Head of caudate nucleus (tissue), 42 donors: ENCODE data around the gene TPSG1.

Source experiments
- DNase-seq, 42 donors: peaks; one replicate each; pipeline versions ENCODE4 v3.0.0 to v3.0.0-alpha.2; 2020 to 2021; ENCODE audit warnings: mixed read lengths in 7 of 42
- intact Hi-C: fragments of 100-400 bp; cut with DNase I; formaldehyde crosslinking; loops from one replicate; pipeline ENCODE4 v1.15.0; 2022

Gene TPSG1

GRCh38 chr16:1220098-1220728 lies 4.9 kb downstream of the TPSG1 start:
- intact Hi-C loops, result no loop called here

GRCh38 chr16:1218930-1219611 lies 6.0 kb downstream of the TPSG1 start:
- DNase-seq, result peak in 1 of 42 donors; percentile 1
- intact Hi-C loops, result no loop called here

More at GRCh38 chr16:1220098-1220728, 4.9 kb downstream of the TPSG1 start:
- DNase-seq, result peak in 1 of 42 donors; percentile 1

GRCh38 chr16:1218061-1218929 lies 6.8 kb downstream of the TPSG1 start:
- no peak for DNase-seq
- intact Hi-C loops, result no loop called here

DNA sequence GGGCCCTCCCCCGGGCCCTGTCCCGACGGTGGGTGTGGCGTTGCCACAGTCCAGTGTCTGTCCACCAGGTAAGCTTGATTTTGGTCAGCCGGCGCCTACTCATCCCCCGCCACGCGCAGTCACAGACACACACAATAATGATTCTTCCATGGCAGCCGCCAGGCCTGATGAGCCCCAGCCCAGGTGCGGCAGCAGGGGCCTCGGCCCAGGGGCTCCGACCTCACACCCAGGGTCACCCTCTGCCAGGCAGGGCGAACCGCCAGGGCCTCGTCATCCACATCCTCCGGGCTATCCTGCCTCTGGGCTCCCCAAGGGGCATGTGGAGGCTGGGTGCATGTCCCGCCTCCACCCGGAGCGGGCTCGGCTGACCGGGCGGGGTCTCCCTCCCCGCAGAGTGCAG lies 7.5 kb downstream of the TPSG1 start:
- no peak for DNase-seq

GRCh38 chr16:1216681-1217400 lies 8.2 kb downstream of the TPSG1 start:
- intact Hi-C loops, result no loop called here
- peak in 13 of 42 donors; percentile 29 to 72 (median 49) for DNase-seq

More for the DNA sequence above, 7.5 kb downstream of the TPSG1 start:
- intact Hi-C loops, result no loop called here

DNA sequence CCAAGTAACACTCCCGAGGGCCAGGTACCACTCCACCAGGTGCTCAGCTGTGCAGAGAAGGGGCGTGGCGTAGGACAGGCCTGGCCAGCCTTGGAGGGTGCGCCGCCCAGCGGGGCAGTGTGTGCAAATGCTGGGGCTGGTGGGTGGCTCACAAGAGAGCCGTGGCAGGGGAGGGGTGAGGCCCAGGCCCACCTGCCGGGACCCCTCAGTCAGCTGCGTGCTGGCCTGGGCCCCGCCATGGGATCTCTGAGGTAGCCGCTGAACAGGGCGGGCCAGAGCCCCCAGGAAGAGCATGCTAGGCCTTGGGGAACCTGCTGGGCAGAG lies 8.8 kb downstream of the TPSG1 start:
- no peak for DNase-seq
- intact Hi-C loops, result no loop called here

GRCh38 chr16:1215574-1216295 lies 9.3 kb downstream of the TPSG1 start:
- intact Hi-C loops, result no loop called here
- DNase-seq, result no peak

- intact Hi-C loops, result no loop called here
- no peak for DNase-seq
Observed at GRCh38 chr16:1214719-1215118, 10.3 kb downstream of the TPSG1 start.

DNA sequence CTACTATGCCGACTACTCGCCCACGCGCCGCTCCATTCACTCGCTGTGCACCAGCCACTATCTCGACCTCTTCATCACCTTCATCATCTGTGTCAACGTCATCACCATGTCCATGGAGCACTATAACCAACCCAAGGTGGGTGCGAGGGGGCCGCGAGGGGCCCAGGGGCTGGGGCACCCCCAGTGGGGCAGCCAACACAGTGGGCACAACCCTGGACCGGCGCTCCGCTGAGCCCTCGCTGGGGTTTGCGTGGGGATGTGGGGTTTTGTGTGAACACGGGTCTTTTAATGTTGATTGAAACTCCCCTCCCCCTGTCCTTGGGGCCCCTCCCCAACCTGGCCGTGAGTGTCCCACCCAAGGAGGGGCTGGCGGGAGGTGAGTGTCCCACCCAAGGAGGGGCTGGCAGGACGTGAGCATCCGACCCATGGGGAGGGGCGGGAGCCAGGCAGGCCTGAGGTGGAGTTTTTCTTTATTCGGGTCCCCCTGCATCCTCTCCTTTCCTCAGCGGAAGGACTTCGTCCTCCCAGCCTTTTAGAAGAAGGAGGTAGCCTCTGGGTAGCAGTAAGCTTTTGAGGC lies 11.2 kb downstream of the TPSG1 start:
- DNase-seq, result no peak
- intact Hi-C loops, result no loop called here

DNA sequence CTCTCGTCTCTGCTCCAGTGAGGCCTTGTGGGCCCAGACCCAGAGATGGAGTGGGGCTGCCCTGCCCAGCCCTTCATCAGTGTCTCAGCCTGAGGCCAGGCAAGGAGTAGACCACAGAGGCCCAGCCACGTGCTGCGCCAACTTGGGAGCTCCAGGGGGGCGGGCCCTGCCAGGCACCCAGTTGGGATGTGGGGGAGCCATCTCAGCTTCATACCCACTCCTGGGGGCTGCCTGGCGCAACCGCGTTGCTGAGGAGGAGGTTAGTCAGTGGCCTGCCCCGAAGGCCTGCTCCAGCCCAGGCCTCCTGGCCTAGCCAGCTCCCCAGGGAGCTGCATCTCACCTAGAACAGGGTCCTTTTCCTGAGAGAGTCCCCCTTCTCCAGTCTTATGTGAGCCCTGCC lies 11.8 kb downstream of the TPSG1 start:
- intact Hi-C loops, result no loop called here
- DNase-seq, result no peak

DNA sequence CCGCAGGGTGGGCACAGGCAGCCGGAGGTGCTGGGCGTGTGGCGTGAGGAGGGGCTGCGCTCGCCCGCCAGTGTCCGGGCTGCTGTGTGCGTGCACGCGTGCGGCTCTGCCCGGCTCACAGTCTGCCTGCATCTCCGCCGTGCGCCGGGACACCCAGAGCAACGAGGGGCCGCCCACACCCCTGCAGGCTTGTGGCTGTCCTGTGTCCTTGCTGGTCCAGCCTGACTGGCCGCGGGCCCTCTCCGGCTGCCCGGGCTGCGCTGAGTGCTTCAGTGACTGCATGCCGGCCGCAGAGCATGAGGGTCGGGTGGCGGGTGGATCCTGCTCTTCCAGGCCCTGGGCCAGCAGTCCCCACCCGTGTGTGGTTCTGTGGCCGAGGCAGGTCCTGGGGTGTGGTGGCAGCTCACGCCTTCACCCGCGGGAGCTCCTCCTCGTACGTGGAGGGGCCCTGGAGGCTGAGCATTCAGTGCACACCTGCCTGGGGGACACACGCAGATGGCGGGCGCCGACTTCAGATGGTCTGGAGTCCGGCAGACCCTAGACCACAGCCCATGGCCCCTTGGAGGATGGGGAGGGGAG lies 12.4 kb downstream of the TPSG1 start:
- intact Hi-C loops, result no loop called here
- no peak for DNase-seq

GRCh38 chr16:1211451-1212268 lies 13.4 kb downstream of the TPSG1 start:
- peak in 39 of 42 donors; percentile 23 to 83 (median 61) for DNase-seq
- intact Hi-C loops, result no loop called here

DNA sequence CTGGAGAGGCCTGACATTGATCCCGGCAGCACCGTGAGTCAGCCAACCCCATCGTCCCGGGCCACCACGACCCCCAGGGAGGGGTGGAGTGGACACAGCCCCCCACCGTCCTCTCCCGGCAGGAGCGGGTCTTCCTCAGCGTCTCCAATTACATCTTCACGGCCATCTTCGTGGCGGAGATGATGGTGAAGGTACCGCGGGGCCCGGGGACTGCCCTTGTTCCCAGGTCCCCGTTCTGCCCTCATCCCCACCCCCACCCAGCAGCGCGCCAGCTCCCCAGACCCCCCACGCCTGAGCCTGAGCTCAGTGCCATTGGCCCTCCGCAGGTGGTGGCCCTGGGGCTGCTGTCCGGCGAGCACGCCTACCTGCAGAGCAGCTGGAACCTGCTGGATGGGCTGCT lies 14.6 kb downstream of the TPSG1 start:
- intact Hi-C loops, result no loop called here
- DNase-seq, result no peak

- DNase-seq, result no peak
- intact Hi-C loops, result no loop called here
Observed at GRCh38 chr16:1209081-1209480, 16.0 kb downstream of the TPSG1 start.

DNA sequence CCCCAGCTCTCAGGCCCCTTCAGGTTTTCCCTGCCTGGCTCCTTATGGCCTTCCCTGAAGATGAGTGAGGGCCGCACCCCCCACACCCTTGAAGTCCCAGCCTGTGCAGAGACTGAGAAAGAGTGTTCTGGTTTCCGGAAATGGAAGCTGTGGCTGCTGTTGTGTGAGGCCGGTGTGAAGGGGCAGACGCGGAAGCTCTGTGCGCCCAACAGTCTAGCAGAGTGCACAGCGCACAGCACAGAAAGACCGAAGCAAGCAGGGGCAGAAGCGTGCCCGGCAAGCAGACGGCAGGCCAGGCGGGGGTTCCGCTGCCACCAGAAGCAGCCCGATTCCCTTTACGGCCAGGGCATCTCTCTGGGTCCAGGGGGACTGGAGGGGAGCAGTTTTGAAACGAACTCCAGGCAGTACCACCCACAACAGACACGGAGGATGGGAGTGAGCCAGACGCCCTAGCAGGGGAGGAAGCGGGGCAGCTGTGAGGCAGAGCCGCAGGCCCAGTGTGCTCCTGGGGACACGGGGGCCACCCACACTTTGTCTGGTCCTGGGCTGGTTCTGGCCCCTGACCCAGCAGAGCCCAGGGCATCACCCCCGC lies 16.7 kb downstream of the TPSG1 start:
- intact Hi-C loops, result no loop called here

GRCh38 chr16:1206786-1207185 lies 18.3 kb downstream of the TPSG1 start:
- DNase-seq, result no peak
- intact Hi-C loops, result no loop called here

More for the DNA sequence above, 16.7 kb downstream of the TPSG1 start:
- DNase-seq, result no peak

- no peak for DNase-seq
- intact Hi-C loops, result no loop called here
Observed at GRCh38 chr16:1206326-1206725, 18.7 kb downstream of the TPSG1 start.
